ENCODE measurements around the gene UBR3.
A peak's percentile ranks its signal among the peaks of the same experiment; 100 is the strongest.

Gene UBR3

DNA sequence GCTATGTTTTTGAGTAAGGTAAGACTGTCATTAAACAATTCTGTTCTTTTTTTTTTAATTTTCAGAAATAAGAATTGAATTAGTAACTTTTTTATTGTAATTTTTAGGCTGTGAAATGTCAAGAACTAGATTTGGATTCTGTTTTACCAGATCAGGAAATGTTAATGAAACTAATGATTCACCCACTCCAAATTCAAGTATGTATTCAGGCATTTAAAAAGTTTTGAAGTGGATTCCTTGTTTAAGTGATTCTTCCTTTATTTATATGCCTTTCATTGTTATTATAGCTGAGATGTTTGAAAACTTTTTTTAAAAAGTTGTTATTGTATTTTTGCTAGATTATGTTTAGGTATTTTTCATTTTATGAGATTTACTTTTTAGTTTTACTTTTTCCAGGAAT, 96.7 kb downstream of the UBR3 start:
- no peaks in the 10 kb centered on the region for H3K9me3 ChIP-seq (ENCODE audit: insufficient read depth, low read depth, low read length)
- no peak for TF ChIP-seq EZH2phosphoT487 (IDR thresholded peaks at IDR 0.05; ENCODE audit: borderline replicate concordance)
- TF ChIP-seq, protein P1, sequence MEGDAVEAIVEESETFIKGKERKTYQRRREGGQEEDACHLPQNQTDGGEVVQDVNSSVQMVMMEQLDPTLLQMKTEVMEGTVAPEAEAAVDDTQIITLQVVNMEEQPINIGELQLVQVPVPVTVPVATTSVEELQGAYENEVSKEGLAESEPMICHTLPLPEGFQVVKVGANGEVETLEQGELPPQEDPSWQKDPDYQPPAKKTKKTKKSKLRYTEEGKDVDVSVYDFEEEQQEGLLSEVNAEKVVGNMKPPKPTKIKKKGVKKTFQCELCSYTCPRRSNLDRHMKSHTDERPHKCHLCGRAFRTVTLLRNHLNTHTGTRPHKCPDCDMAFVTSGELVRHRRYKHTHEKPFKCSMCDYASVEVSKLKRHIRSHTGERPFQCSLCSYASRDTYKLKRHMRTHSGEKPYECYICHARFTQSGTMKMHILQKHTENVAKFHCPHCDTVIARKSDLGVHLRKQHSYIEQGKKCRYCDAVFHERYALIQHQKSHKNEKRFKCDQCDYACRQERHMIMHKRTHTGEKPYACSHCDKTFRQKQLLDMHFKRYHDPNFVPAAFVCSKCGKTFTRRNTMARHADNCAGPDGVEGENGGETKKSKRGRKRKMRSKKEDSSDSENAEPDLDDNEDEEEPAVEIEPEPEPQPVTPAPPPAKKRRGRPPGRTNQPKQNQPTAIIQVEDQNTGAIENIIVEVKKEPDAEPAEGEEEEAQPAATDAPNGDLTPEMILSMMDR (conservative IDR thresholded peaks at IDR 0.05; ENCODE audit: low read length) = no peak
- H3K4me3 ChIP-seq (ENCODE audit: low read length, poor library complexity, severe bottlenecking) = no peak overlapping the region
- no peaks in the 10 kb centered on the region for H4K20me1 ChIP-seq (ENCODE audit: insufficient read depth, low read length, poor library complexity, severe bottlenecking)
- H3K4me1 ChIP-seq (ENCODE audit: insufficient read depth, low read length, poor library complexity, severe bottlenecking) = peaks cover 11% of the 10 kb centered on the region
- no peaks in the 10 kb centered on the region for H3K9me2 ChIP-seq (replicated peaks; ENCODE audit: low read depth, low read length)
- H3K27me3 ChIP-seq (ENCODE audit: insufficient read depth, low read length, poor library complexity, severe bottlenecking) = no peaks in the 10 kb centered on the region
- H3K79me2 ChIP-seq (ENCODE audit: insufficient read depth, low read length) = no peaks in the 10 kb centered on the region
- peaks cover 15% of the 10 kb centered on the region for H3K36me3 ChIP-seq (ENCODE audit: insufficient read depth, low read length)
- H3F3A ChIP-seq (ENCODE audit: low read depth) = no peaks in the 10 kb centered on the region; the same call in 1 of the 2 replicates
- no peak overlapping the region for H3K9ac ChIP-seq (ENCODE audit: low read depth, low read length, poor library complexity, severe bottlenecking)
- no peak overlapping the region for H2AFZ ChIP-seq (ENCODE audit: low read length)
- no peak overlapping the region for H3K4me2 ChIP-seq (ENCODE audit: low read depth, low read length, poor library complexity, severe bottlenecking)

GRCh38 chr2:169925968-169926367, 98.7 kb downstream of the UBR3 start:
- Histone ChIP-seq H2AFZ (ENCODE audit: low read length) (no peak overlapping the region), H3F3A (ENCODE audit: low read depth) (no peaks in the 10 kb centered on the region; the same call in 1 of the 2 replicates), H4K20me1 (ENCODE audit: insufficient read depth, low read length, poor library complexity, severe bottlenecking) (no peaks in the 10 kb centered on the region), H3K9me2 (replicated peaks; ENCODE audit: low read depth, low read length) (no peaks in the 10 kb centered on the region), H3K27me3 (ENCODE audit: insufficient read depth, low read length, poor library complexity, severe bottlenecking) (no peaks in the 10 kb centered on the region), H3K4me3 (ENCODE audit: low read length, poor library complexity, severe bottlenecking) (no peak overlapping the region), H3K36me3 (ENCODE audit: insufficient read depth, low read length) (peaks cover 14% of the 10 kb centered on the region), H3K9me3 (ENCODE audit: insufficient read depth, low read depth, low read length) (no peaks in the 10 kb centered on the region), H3K4me2 (ENCODE audit: low read depth, low read length, poor library complexity, severe bottlenecking) (no peak overlapping the region), H3K79me2 (ENCODE audit: insufficient read depth, low read length) (no peaks in the 10 kb centered on the region), H3K9ac (ENCODE audit: low read depth, low read length, poor library complexity, severe bottlenecking) (no peak overlapping the region), H3K4me1 (ENCODE audit: insufficient read depth, low read length, poor library complexity, severe bottlenecking) (peaks cover 11% of the 10 kb centered on the region)
- TF ChIP-seq, protein P1 (conservative IDR thresholded peaks at IDR 0.05; ENCODE audit: low read length) = no peak
- TF ChIP-seq EZH2phosphoT487 (IDR thresholded peaks at IDR 0.05; ENCODE audit: borderline replicate concordance) = no peak

GRCh38 chr2:169928463-169928864, 101.2 kb downstream of the UBR3 start:
- Histone ChIP-seq H3F3A (ENCODE audit: low read depth) (no peaks in the 10 kb centered on the region; the same call in 1 of the 2 replicates), H3K9me3 (ENCODE audit: insufficient read depth, low read depth, low read length) (no peaks in the 10 kb centered on the region), H3K79me2 (ENCODE audit: insufficient read depth, low read length) (no peaks in the 10 kb centered on the region), H3K36me3 (ENCODE audit: insufficient read depth, low read length) (peaks cover 14% of the 10 kb centered on the region), H3K4me2 (ENCODE audit: low read depth, low read length, poor library complexity, severe bottlenecking) (no peak overlapping the region), H3K9ac (ENCODE audit: low read depth, low read length, poor library complexity, severe bottlenecking) (no peak overlapping the region), H4K20me1 (ENCODE audit: insufficient read depth, low read length, poor library complexity, severe bottlenecking) (no peaks in the 10 kb centered on the region), H3K4me1 (ENCODE audit: insufficient read depth, low read length, poor library complexity, severe bottlenecking) (no peaks in the 10 kb centered on the region), H3K4me3 (ENCODE audit: low read length, poor library complexity, severe bottlenecking) (no peak overlapping the region), H3K27me3 (ENCODE audit: insufficient read depth, low read length, poor library complexity, severe bottlenecking) (no peaks in the 10 kb centered on the region), H2AFZ (ENCODE audit: low read length) (no peak overlapping the region), H3K9me2 (replicated peaks; ENCODE audit: low read depth, low read length) (no peaks in the 10 kb centered on the region)
- TF ChIP-seq EZH2phosphoT487 (IDR thresholded peaks at IDR 0.05; ENCODE audit: borderline replicate concordance) = no peak
- TF ChIP-seq, protein P1 (conservative IDR thresholded peaks at IDR 0.05; ENCODE audit: low read length) = peak; percentile 87

Data from Loucy (cell line).